ENCODE data around the gene WDR64. TPM values are rescaled to one million over a fixed set of nuclear protein-coding genes. Genes with fewer than 3 reads are reported as not detected.

WDR64 gene
- total and polyA plus RNA-seq, 2 experiments from 2014 or later: not detected

- Histone ChIP-seq H3K4me3 (no peak overlapping the region), H2AFZ (no peak overlapping the region), H3K36me3 (ENCODE audit: insufficient read depth) (no peaks in the 10 kb centered on the region; the same call in 1 of the 2 replicates), H4K20me1 (replicated peaks; ENCODE audit: insufficient read depth) (no peaks in the 10 kb centered on the region), H3K4me2 (no peak overlapping the region), H3K27me3 (ENCODE audit: insufficient read depth) (no peaks in the 10 kb centered on the region), H3K27ac (ENCODE audit: low read depth) (no peak overlapping the region), H3K9me2 (ENCODE audit: insufficient read depth) (no peaks in the 10 kb centered on the region), H3F3A (replicated peaks; ENCODE audit: low read depth) (no peaks in the 10 kb centered on the region), H3K4me1 (ENCODE audit: insufficient read depth) (no peaks in the 10 kb centered on the region), H3K79me2 (replicated peaks; ENCODE audit: insufficient read depth) (no peaks in the 10 kb centered on the region)
- H3K4me3 Mint-ChIP-seq: no peak overlapping the region
- no peak for TF ChIP-seq REST (IDR thresholded peaks at IDR 0.05; ENCODE audit: unreplicated experiment)
- TF ChIP-seq EZH2phosphoT487 (IDR thresholded peaks at IDR 0.05; ENCODE audit: unreplicated experiment): no peak
- no peak for TF ChIP-seq NANOG (IDR thresholded peaks at IDR 0.05; ENCODE audit: borderline replicate concordance)
- TF ChIP-seq ETS1 (IDR thresholded peaks at IDR 0.05): no peak
- TF ChIP-seq ZNF331 (CRISPR knock-in tag; IDR thresholded peaks at IDR 0.05; ENCODE audit: low read depth): no peak
- no peak for TF ChIP-seq EZH2 (IDR thresholded peaks at IDR 0.05; ENCODE audit: low read depth, unreplicated experiment)
- TF ChIP-seq ZNF462 (CRISPR knock-in tag; IDR thresholded peaks at IDR 0.05): no peak
- TF ChIP-seq POLR2AphosphoS5 (IDR thresholded peaks at IDR 0.05; ENCODE audit: low read depth): no peak
- no peak for TF ChIP-seq JUNB (IDR thresholded peaks at IDR 0.05; ENCODE audit: unreplicated experiment)
- no peak for TF ChIP-seq CREB1 (CRISPR knock-in tag; IDR thresholded peaks at IDR 0.05; ENCODE audit: low read depth)
- no peak for TF ChIP-seq CTCF (conservative IDR thresholded peaks at IDR 0.05; ENCODE audit: low read depth in 2 of 2)
- no peak for TF ChIP-seq ZNF114 (CRISPR knock-in tag; IDR thresholded peaks at IDR 0.05)
- TF ChIP-seq STAT1 (IDR thresholded peaks at IDR 0.05; ENCODE audit: unreplicated experiment): no peak
- no peaks in the 10 kb centered on the region for H3K4me1 Mint-ChIP-seq
- no peaks in the 10 kb centered on the region; the same call in 2 of the 3 replicates for H3K9me3 Mint-ChIP-seq
- H3K27me3 Mint-ChIP-seq (ENCODE audit: insufficient read depth, low read depth, poor library complexity): no peaks in the 10 kb centered on the region
- no peak for ATAC-seq
- no peak for DNase-seq (ENCODE audit: low spot score)
- H3K36me3 Mint-ChIP-seq (ENCODE audit: low read depth): no peaks in the 10 kb centered on the region
- no peak overlapping the region for H3K27ac Mint-ChIP-seq
Measured at GRCh38 chr1:241724741-241725356, 72.8 kb downstream of the WDR64 start.
